WTC11 (cell line): ENCODE results near the gene SLC9A6. TPM values are rescaled to one million over a fixed set of nuclear protein-coding genes. Genes with fewer than 3 reads are reported as not detected.

Experiments
- ATAC-seq: fragments of 200-7000 bp; cut with Tn5 transposase; 2 replicates; pipeline ENCODE4 v1.10.0; 2021; ENCODE audit warnings: mild to moderate bottlenecking, moderate library complexity
- CTCF ChIA-PET: fragments of 300-600 bp; sonication (Branson Sonifier 250); formaldehyde crosslinking; loops from one replicate; lab custom pipeline; 2021; ENCODE audit warnings: antibody characterized with exemption; lab: Charles Lee
- POLR2A ChIA-PET: fragments of 350-600 bp; sonication (Branson Sonifier 250); formaldehyde crosslinking; loops from one replicate; lab custom pipeline; 2021; ENCODE audit warnings: antibody characterized with exemption; lab: Charles Lee
- DNase-seq: peaks from one replicate; pipeline ENCODE4 v3.0.0; 2021; ENCODE audit warnings: low spot score
- H3K27ac Mint-ChIP-seq: 2 replicates; pipeline ENCODE4 v1.8.0; 2021; ENCODE audit warnings: mixed read lengths
- H3K27me3 Mint-ChIP-seq: 2 replicates; pipeline ENCODE4 v1.8.0; 2021; ENCODE audit warnings: low read depth, mild to moderate bottlenecking, moderate library complexity, mixed read lengths
- H3K36me3 Mint-ChIP-seq: 2 replicates; pipeline ENCODE4 v1.8.0; 2021; ENCODE audit warnings: mixed read lengths
- H3K4me1 Mint-ChIP-seq: 2 replicates; pipeline ENCODE4 v1.8.0; 2022; ENCODE audit warnings: mixed read lengths
- H3K4me3 Mint-ChIP-seq: 2 replicates; pipeline ENCODE4 v1.8.0; 2021; ENCODE audit warnings: mild to moderate bottlenecking, moderate library complexity, mixed read lengths
- H3K9me3 Mint-ChIP-seq: 2 replicates; pipeline ENCODE4 v1.8.0; 2021; ENCODE audit warnings: mixed read lengths
- CBFB ChIP-seq: sonication (generic); formaldehyde crosslinking; IDR thresholded peaks from 2 replicates; pipeline ENCODE4 v1.8.1; 2022; ENCODE audit warnings: mild to moderate bottlenecking, low read depth, missing genetic modification reagents
- ETV6 ChIP-seq: sonication (generic); formaldehyde crosslinking; IDR thresholded peaks from 2 replicates; pipeline ENCODE4 v1.8.1; 2022; ENCODE audit warnings: mild to moderate bottlenecking, missing genetic modification reagents
- FOXK1 ChIP-seq: sonication (generic); formaldehyde crosslinking; IDR thresholded peaks from 2 replicates; pipeline ENCODE4 v1.8.0; 2022; ENCODE audit warnings: mild to moderate bottlenecking, moderate library complexity, missing genetic modification reagents
- GRHL2 ChIP-seq: fragments of 250-450 bp; sonication (Bioruptor Pico); IDR thresholded peaks from 2 replicates; pipeline ENCODE4 v1.8.0; 2022; ENCODE audit warnings: mild to moderate bottlenecking, moderate library complexity; ENCODE audit not compliant: insufficient replicate concordance, severe bottlenecking
- JUN ChIP-seq: sonication (generic); formaldehyde crosslinking; IDR thresholded peaks from 2 replicates; pipeline ENCODE4 v1.8.0; 2023; ENCODE audit warnings: mild to moderate bottlenecking, missing genetic modification reagents
- PRRX2 ChIP-seq: fragments of 250-450 bp; sonication (Bioruptor Pico); IDR thresholded peaks from 2 replicates; pipeline ENCODE4 v1.8.0; 2021; ENCODE audit warnings: mild to moderate bottlenecking
- SMAD3 ChIP-seq: sonication (generic); formaldehyde crosslinking; IDR thresholded peaks from 2 replicates; pipeline ENCODE4 v1.8.0; 2022; ENCODE audit warnings: missing genetic modification reagents, mild to moderate bottlenecking, borderline replicate concordance
- SP1 ChIP-seq: sonication (generic); formaldehyde crosslinking; conservative IDR thresholded peaks from 2 replicates; pipeline ENCODE4 v1.8.1; 2022; ENCODE audit warnings: missing genetic modification reagents
- TEAD4 ChIP-seq: sonication (generic); formaldehyde crosslinking; IDR thresholded peaks from 2 replicates; pipeline ENCODE4 v1.8.0; 2022; ENCODE audit warnings: mild to moderate bottlenecking, missing genetic modification reagents
- TP53 ChIP-seq: sonication (generic); formaldehyde crosslinking; IDR thresholded peaks from 2 replicates; pipeline ENCODE4 v1.8.1; 2023; ENCODE audit warnings: mild to moderate bottlenecking, missing genetic modification reagents
- ZNF121 ChIP-seq: sonication (generic); formaldehyde crosslinking; IDR thresholded peaks from 2 replicates; pipeline ENCODE4 v1.8.0; 2023; ENCODE audit warnings: missing genetic modification reagents
- ZNF396 ChIP-seq: fragments of 250-450 bp; sonication (Bioruptor Pico); IDR thresholded peaks from 2 replicates; pipeline ENCODE4 v1.8.0; 2021; ENCODE audit warnings: mild to moderate bottlenecking, moderate library complexity, borderline replicate concordance
- ZNF423 ChIP-seq: fragments of 250-450 bp; sonication (Bioruptor Pico); IDR thresholded peaks from 2 replicates; pipeline ENCODE4 v2.1.2; 2022; ENCODE audit warnings: mild to moderate bottlenecking, moderate library complexity
- ZNF532 ChIP-seq: fragments of 250-450 bp; sonication (Bioruptor Pico); IDR thresholded peaks from 2 replicates; pipeline ENCODE4 v1.9.0; 2021; ENCODE audit warnings: mild to moderate bottlenecking, borderline replicate concordance
- ZSCAN18 ChIP-seq: fragments of 250-450 bp; sonication (Bioruptor Pico); IDR thresholded peaks from 2 replicates; pipeline ENCODE4 v2.1.2; 2022; ENCODE audit warnings: mild to moderate bottlenecking, moderate library complexity
- total RNA-seq: library from RNA; stranded (reverse); gene quantifications from 3 replicates; pipeline ENCODE4 v1.2.3, GENCODE V29; 2021
- TF ChIP-seq, protein P1 (sequence below): sonication (generic); formaldehyde crosslinking; IDR thresholded peaks from 2 replicates; pipeline ENCODE4 v1.8.0; 2022; ENCODE audit warnings: mild to moderate bottlenecking, missing genetic modification reagents
- TF ChIP-seq, protein P2 (sequence below): sonication (generic); formaldehyde crosslinking; IDR thresholded peaks from 2 replicates; pipeline ENCODE4 v1.8.0; 2022; ENCODE audit warnings: mild to moderate bottlenecking, missing genetic modification reagents
- TF ChIP-seq, protein P3 (sequence below): fragments of 250-450 bp; sonication (Bioruptor Pico); IDR thresholded peaks from 2 replicates; pipeline ENCODE4 v1.9.0; 2021; ENCODE audit warnings: moderate library complexity, mild to moderate bottlenecking, inconsistent platforms, borderline replicate concordance

Gene SLC9A6
- total RNA-seq, 1 experiment from 2014 or later, result 9.6 TPM

DNA sequence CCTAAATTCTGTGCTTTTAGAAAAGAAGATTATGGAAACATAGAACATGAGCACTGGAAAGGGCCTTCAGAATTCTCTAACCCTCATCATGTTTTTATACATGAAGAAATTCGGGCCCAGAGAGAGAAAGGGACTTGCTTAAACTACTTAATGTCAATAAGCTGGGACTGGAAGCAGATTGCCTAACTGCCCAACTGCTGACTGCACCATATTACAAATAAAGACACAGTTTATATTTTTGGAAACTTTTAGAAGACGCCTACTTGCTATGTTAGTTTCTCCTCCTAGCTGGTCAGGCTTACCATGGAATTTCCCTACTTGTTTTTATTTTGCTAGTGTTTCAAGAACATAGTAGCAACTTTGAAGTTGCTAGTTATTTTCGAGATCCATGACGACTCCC is 47.1 kb downstream of the SLC9A6 start (continued):
- TF ChIP-seq CBFB (CRISPR knock-in tag) (no peak), FOXK1 (CRISPR knock-in tag) (no peak), PRRX2 (CRISPR knock-in tag) (no peak), ZNF532 (no peak), SMAD3 (CRISPR knock-in tag) (no peak), TEAD4 (CRISPR knock-in tag) (no peak)
- TF ChIP-seq, protein P1, sequence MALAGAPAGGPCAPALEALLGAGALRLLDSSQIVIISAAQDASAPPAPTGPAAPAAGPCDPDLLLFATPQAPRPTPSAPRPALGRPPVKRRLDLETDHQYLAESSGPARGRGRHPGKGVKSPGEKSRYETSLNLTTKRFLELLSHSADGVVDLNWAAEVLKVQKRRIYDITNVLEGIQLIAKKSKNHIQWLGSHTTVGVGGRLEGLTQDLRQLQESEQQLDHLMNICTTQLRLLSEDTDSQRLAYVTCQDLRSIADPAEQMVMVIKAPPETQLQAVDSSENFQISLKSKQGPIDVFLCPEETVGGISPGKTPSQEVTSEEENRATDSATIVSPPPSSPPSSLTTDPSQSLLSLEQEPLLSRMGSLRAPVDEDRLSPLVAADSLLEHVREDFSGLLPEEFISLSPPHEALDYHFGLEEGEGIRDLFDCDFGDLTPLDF (CRISPR knock-in tag), result no peak
- TF ChIP-seq, all 79 proteins: peak for 0

DNA sequence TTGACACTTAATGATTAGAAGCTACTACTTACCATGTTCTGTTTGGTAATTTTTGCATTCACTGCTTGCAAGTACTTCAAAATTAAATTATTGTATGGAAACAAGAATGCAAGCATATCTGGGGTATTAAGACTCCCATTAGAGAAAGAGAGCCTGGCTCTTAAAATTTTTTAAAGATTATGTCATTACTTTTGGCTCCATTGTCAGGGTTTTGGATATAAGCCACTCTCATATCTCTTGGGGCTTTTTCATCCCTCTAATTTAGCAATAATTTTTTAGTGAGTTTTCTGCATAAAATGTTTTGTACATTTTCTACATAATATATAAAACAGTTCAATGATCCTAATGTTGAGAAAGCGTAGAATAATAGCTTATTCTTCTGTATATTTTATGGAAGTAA is 49.4 kb downstream of the SLC9A6 start:
- Mint-ChIP-seq H3K27ac (no peak overlapping the region), H3K4me1 (no peaks in the 10 kb centered on the region), H3K36me3 (peaks cover 4% of the 10 kb centered on the region; the same call in 1 of the 2 replicates), H3K27me3 (no peaks in the 10 kb centered on the region), H3K4me3 (no peak overlapping the region), H3K9me3 (no peaks in the 10 kb centered on the region)
- ATAC-seq, result no peak
- DNase-seq, result no peak
- TF ChIP-seq GRHL2 (CRISPR knock-in tag), result no peak
- TF ChIP-seq ZSCAN18 (CRISPR knock-in tag), result no peak
- no peak for TF ChIP-seq ZNF121 (CRISPR knock-in tag)
- TF ChIP-seq ZNF396 (CRISPR knock-in tag), result no peak
- TF ChIP-seq SP1 (CRISPR knock-in tag), result no peak
- no peak for TF ChIP-seq ZNF423 (CRISPR knock-in tag)
- TF ChIP-seq, protein P2, sequence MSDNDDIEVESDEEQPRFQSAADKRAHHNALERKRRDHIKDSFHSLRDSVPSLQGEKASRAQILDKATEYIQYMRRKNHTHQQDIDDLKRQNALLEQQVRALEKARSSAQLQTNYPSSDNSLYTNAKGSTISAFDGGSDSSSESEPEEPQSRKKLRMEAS, result no peak
- TF ChIP-seq TP53, result no peak
- no peak for TF ChIP-seq ETV6 (CRISPR knock-in tag)
- TF ChIP-seq FOXK1 (CRISPR knock-in tag), result no peak
- no peak for TF ChIP-seq JUN (CRISPR knock-in tag)
- no peak for TF ChIP-seq SMAD3 (CRISPR knock-in tag)
- TF ChIP-seq, protein P3, sequence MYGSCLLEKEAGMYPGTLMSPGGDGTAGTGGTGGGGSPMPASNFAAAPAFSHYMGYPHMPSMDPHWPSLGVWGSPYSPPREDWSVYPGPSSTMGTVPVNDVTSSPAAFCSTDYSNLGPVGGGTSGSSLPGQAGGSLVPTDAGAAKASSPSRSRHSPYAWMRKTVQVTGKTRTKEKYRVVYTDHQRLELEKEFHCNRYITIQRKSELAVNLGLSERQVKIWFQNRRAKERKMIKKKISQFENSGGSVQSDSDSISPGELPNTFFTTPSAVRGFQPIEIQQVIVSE (CRISPR knock-in tag), result no peak
- CTCF ChIA-PET, result no interaction called here
- POLR2A ChIA-PET, result no interaction called here

- ChIA-PET CTCF (no interaction called here), POLR2A (no interaction called here)
- no peaks in the 10 kb centered on the region for H3K4me1 Mint-ChIP-seq
- DNase-seq (no peak), ATAC-seq (no peak)
- no peak for TF ChIP-seq PRRX2 (CRISPR knock-in tag)
- H3K4me3 Mint-ChIP-seq, result no peak overlapping the region
- H3K9me3 Mint-ChIP-seq, result no peaks in the 10 kb centered on the region
- H3K27ac Mint-ChIP-seq, result no peak overlapping the region
- no peaks in the 10 kb centered on the region for H3K27me3 Mint-ChIP-seq
- H3K36me3 Mint-ChIP-seq, result peaks cover 2% of the 10 kb centered on the region; the same call in 1 of the 2 replicates
These were observed 50.4 kb downstream of the SLC9A6 start for GRCh38 chrX:136035663-136036062.
